SK-N-SH (cell line): Measurements from ENCODE around the gene HS6ST3. TPM values are rescaled to one million over a fixed set of nuclear protein-coding genes. Genes with fewer than 3 reads are reported as not detected.

Experiments
- CTCF ChIA-PET: fragments of 300-600, 350-600 bp; formaldehyde crosslinking; extraction: SDS; loops from one replicate; lab custom pipeline; 2021; lab: Yijun Ruan, JAX
- POLR2A ChIA-PET: fragments of 350-600 bp; sonication (Branson Sonifier 250); formaldehyde crosslinking; extraction: SDS; loops from one replicate; lab custom pipeline; 2020; ENCODE audit warnings: antibody characterized with exemption, inconsistent platforms; lab: Yijun Ruan, JAX
- DNase-seq: peaks from one replicate; pipeline ENCODE4 v3.0.0; 2012
- H2AFZ ChIP-seq: fragments of 200-600 bp; sonication (generic); 2 replicates; pipeline ENCODE4 v1.8.1; 2016; ENCODE audit warnings: antibody characterized with exemption, mild to moderate bottlenecking, low read depth
- H3F3A ChIP-seq: fragments of 200-600 bp; sonication (generic); replicated peaks from 2 replicates; pipeline ENCODE3; 2016; ENCODE audit warnings: antibody characterized with exemption, mild to moderate bottlenecking; ENCODE audit not compliant: insufficient read depth
- H3K27ac ChIP-seq, 2 experiments: fragments of 200-500 bp in 1 of 2; fragments of 200-600 bp in 1 of 2; sonication (Bioruptor generic) in 1 of 2; sonication (generic), shearing (Covaris generic) in 1 of 2; 2 replicates each; pipeline versions ENCODE4 v1.5.1 to v1.6.1; 2014 to 2016; ENCODE audit warnings: low read depth in 2 of 2, inconsistent platforms in 1 of 2, low read length in 1 of 2, mild to moderate bottlenecking in 1 of 2, mixed read lengths in 1 of 2
- H3K27me3 ChIP-seq: fragments of 200-600 bp; sonication (generic), shearing (Covaris generic); 2 replicates; pipeline ENCODE4 v1.6.1; 2016; ENCODE audit warnings: mixed run types; ENCODE audit not compliant: insufficient read depth
- H3K36me3 ChIP-seq, 2 experiments: fragments of 200-500 bp in 1 of 2; fragments of 200-600 bp in 1 of 2; sonication (Bioruptor generic) in 1 of 2; sonication (generic) in 1 of 2; replicated peaks in 1 of 2; 2 replicates each; pipeline versions ENCODE3 to v1.5.1; 2014 to 2016; ENCODE audit warnings: low read length in 1 of 2, mild to moderate bottlenecking in 1 of 2; ENCODE audit not compliant: insufficient read depth in 2 of 2, control insufficient read depth in 1 of 2
- H3K4me1 ChIP-seq, 2 experiments: fragments of 200-500 bp in 1 of 2; fragments of 200-600 bp in 1 of 2; sonication (Bioruptor generic) in 1 of 2; sonication (generic), shearing (Covaris generic) in 1 of 2; 2 replicates each; pipeline versions ENCODE4 v1.5.1 to v1.6.1; 2014 to 2016; ENCODE audit warnings: low read depth in 1 of 2, low read length in 1 of 2, mixed run types in 1 of 2; ENCODE audit not compliant: insufficient read depth in 2 of 2, control insufficient read depth in 1 of 2
- H3K4me2 ChIP-seq: fragments of 200-600 bp; sonication (generic), shearing (Covaris generic); 2 replicates; pipeline ENCODE4 v1.6.1; 2017; ENCODE audit warnings: mixed run types
- H3K4me3 ChIP-seq, 2 experiments: fragments of 200-500 bp in 1 of 2; fragments of 200-600 bp in 1 of 2; sonication (Bioruptor generic) in 1 of 2; sonication (generic), shearing (Covaris generic) in 1 of 2; 2 replicates each; pipeline versions ENCODE4 v1.5.1 to v1.8.1; 2014 to 2016; ENCODE audit warnings: low read depth in 2 of 2, inconsistent platforms in 1 of 2, low read length in 1 of 2, mild to moderate bottlenecking in 1 of 2, mixed read lengths in 1 of 2, moderate library complexity in 1 of 2
- H3K79me2 ChIP-seq: fragments of 200-600 bp; sonication (generic); 2 replicates; pipeline ENCODE4 v1.8.1; 2017; ENCODE audit warnings: mild to moderate bottlenecking; ENCODE audit not compliant: insufficient read depth
- H3K9ac ChIP-seq: fragments of 200-600 bp; sonication (generic); 2 replicates; pipeline ENCODE4 v1.6.1; 2017; ENCODE audit warnings: mixed run types
- H3K9me2 ChIP-seq: fragments of 200-600 bp; sonication (generic); 2 replicates; pipeline ENCODE4 v1.6.1; 2017; ENCODE audit warnings: mixed run types
- H3K9me3 ChIP-seq: fragments of 200-600 bp; sonication (generic); 2 replicates; pipeline ENCODE4 v1.6.1; 2017; ENCODE audit warnings: mixed run types, mild to moderate bottlenecking, moderate library complexity
- H4K20me1 ChIP-seq: fragments of 200-600 bp; sonication (generic); 2 replicates; pipeline ENCODE4 v1.6.1; 2017; ENCODE audit warnings: mild to moderate bottlenecking, mixed run types; ENCODE audit not compliant: insufficient read depth
- EP300 ChIP-seq, 2 experiments: IDR thresholded peaks; 2 replicates each; pipeline versions ENCODE4 v1.4.0 to v1.6.1; 2012; ENCODE audit warnings: borderline replicate concordance in 1 of 2, low read depth in 1 of 2, low read length in 1 of 2
- FOSL2 ChIP-seq: IDR thresholded peaks from 2 replicates; pipeline ENCODE4 v1.4.0; 2012; ENCODE audit warnings: low read depth, mild to moderate bottlenecking, moderate library complexity, borderline replicate concordance
- NFIC ChIP-seq: IDR thresholded peaks from 2 replicates; pipeline ENCODE4 v1.4.0; 2012; ENCODE audit warnings: borderline replicate concordance
- RAD21 ChIP-seq: IDR thresholded peaks from 2 replicates; pipeline ENCODE4 v1.6.1; 2012; ENCODE audit warnings: mild to moderate bottlenecking, low read length
- REST ChIP-seq: IDR thresholded peaks from 2 replicates; pipeline ENCODE4 v1.6.1; 2012; ENCODE audit warnings: mild to moderate bottlenecking, low read depth, low read length, moderate library complexity
- RXRA ChIP-seq: IDR thresholded peaks from 2 replicates; pipeline ENCODE4 v1.4.0; 2012; ENCODE audit warnings: low read depth, mild to moderate bottlenecking, borderline replicate concordance
- SMC3 ChIP-seq: IDR thresholded peaks from 2 replicates; pipeline ENCODE4 v1.6.1; 2012; ENCODE audit warnings: low read depth, low read length, improper control_type of control experiment
- WGBS: methylation state at CpG from one replicate; pipeline ENCODE4 v1.1.6; 2017; ENCODE audit warnings: low lambda C conversion rate; 5-methylcytosine and 5-hydroxymethylcytosine counted together
- polyA plus RNA-seq, 3 experiments: library from polyadenylated mRNA; depleted of rRNA; stranded (reverse); fragments of >200 nt; gene quantifications; 2 replicates each; pipeline ENCODE4 v1.2.3, GENCODE V29; 2012
- TF ChIP-seq, protein P1 (sequence below): IDR thresholded peaks from 2 replicates; pipeline ENCODE4; 2012
- TF ChIP-seq, protein P2 (sequence below): fragments of 200-600 bp; sonication (generic); IDR thresholded peaks from 2 replicates; pipeline ENCODE4 v1.6.1; 2017; ENCODE audit warnings: antibody characterized with exemption, mild to moderate bottlenecking, moderate library complexity
- TF ChIP-seq, protein P3 (sequence below): IDR thresholded peaks from 2 replicates; pipeline ENCODE4 v1.4.0; 2012; ENCODE audit warnings: low read depth, borderline replicate concordance

Gene HS6ST3
- polyA plus RNA-seq, 1 of the 3 experiments (the other 2 are of a cell fraction), result under 0.01 TPM

DNA sequence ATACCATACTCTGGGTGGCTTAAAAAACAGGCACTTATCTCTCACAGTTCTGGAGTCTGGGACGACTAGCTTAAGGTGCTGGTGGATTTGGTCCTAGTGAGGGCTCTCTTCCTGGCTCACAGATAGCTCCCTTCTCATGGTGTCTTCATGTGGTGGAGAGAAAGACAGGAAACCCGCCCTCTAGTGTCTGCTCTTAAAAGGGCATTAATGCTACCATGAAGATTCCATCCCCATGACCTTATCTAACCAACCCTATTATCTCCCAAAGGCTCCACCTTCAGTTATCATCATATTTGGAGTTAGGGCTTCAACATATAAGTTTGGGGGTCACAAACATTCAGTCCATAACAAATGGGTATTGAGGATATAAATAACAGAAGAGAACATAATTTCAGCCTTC is 139.4 kb downstream of the HS6ST3 start:
- Histone ChIP-seq H3K27me3 (no peaks in the 10 kb centered on the region), H3K79me2 (no peaks in the 10 kb centered on the region), H3K9me2 (no peaks in the 10 kb centered on the region), H3K4me2 (no peak overlapping the region), H3K4me3 (no peak overlapping the region)
- 8% methylated on average over 2 of the region's 2 CpGs for WGBS
- CTCF ChIA-PET, result interaction anchor here (0.6 to 1.5 kb wide), 4 partner anchors 9 to 607 kb away, joined by 3 read pairs; no protein-coding TSS in a partner anchor
- no peak for TF ChIP-seq NFIC
- no peak for TF ChIP-seq REST
- TF ChIP-seq EP300 (IDR thresholded peaks at IDR 0.05; ENCODE audit: borderline replicate concordance in 1 of 2, low read depth in 1 of 2, low read length in 1 of 2), result no peak
- TF ChIP-seq SMC3, result 0 out of 2 replicates have a peak, but pooled peaks have one; percentile 23
- TF ChIP-seq, protein P1, sequence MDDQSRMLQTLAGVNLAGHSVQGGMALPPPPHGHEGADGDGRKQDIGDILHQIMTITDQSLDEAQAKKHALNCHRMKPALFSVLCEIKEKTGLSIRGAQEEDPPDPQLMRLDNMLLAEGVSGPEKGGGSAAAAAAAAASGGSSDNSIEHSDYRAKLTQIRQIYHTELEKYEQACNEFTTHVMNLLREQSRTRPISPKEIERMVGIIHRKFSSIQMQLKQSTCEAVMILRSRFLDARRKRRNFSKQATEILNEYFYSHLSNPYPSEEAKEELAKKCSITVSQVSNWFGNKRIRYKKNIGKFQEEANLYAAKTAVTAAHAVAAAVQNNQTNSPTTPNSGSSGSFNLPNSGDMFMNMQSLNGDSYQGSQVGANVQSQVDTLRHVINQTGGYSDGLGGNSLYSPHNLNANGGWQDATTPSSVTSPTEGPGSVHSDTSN, result no peak
- peak; percentile 39 for TF ChIP-seq RAD21
- TF ChIP-seq RXRA, result no peak
- TF ChIP-seq, protein P2, sequence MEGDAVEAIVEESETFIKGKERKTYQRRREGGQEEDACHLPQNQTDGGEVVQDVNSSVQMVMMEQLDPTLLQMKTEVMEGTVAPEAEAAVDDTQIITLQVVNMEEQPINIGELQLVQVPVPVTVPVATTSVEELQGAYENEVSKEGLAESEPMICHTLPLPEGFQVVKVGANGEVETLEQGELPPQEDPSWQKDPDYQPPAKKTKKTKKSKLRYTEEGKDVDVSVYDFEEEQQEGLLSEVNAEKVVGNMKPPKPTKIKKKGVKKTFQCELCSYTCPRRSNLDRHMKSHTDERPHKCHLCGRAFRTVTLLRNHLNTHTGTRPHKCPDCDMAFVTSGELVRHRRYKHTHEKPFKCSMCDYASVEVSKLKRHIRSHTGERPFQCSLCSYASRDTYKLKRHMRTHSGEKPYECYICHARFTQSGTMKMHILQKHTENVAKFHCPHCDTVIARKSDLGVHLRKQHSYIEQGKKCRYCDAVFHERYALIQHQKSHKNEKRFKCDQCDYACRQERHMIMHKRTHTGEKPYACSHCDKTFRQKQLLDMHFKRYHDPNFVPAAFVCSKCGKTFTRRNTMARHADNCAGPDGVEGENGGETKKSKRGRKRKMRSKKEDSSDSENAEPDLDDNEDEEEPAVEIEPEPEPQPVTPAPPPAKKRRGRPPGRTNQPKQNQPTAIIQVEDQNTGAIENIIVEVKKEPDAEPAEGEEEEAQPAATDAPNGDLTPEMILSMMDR, result peak; percentile 58
- TF ChIP-seq, protein P3, sequence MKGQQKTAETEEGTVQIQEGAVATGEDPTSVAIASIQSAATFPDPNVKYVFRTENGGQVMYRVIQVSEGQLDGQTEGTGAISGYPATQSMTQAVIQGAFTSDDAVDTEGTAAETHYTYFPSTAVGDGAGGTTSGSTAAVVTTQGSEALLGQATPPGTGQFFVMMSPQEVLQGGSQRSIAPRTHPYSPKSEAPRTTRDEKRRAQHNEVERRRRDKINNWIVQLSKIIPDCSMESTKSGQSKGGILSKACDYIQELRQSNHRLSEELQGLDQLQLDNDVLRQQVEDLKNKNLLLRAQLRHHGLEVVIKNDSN, result no peak
- TF ChIP-seq FOSL2, result no peak
- TF ChIP-seq, all 33 proteins: peak for 3
- Histone ChIP-seq H3K9ac (no peak overlapping the region), H2AFZ (no peak overlapping the region), H3K27ac (no peak overlapping the region), H3K4me1 (no peaks in the 10 kb centered on the region), H4K20me1 (no peaks in the 10 kb centered on the region), H3F3A (no peaks in the 10 kb centered on the region), H3K36me3 (no peaks in the 10 kb centered on the region), H3K9me3 (no peaks in the 10 kb centered on the region)
- POLR2A ChIA-PET, result no interaction called here
- DNase-seq, result peak; percentile 3
